HFFc6 (cell line): ENCODE data around the gene MRPL38. TPM values are rescaled to one million over a fixed set of nuclear protein-coding genes. Genes with fewer than 3 reads are reported as not detected.
A peak's percentile ranks its signal among the peaks of the same experiment; 100 is the strongest.
"Not testable (repeated sequence)": the region's sequence is repeated elsewhere in the genome, so short reads cannot be mapped to it uniquely, and the experiment has no call there.

Experiments used
- DNase-seq: peaks from one replicate; pipeline ENCODE4 v3.0.0-alpha.2; 2018
- H3K27ac Mint-ChIP-seq: 2 replicates; pipeline ENCODE4 v1.8.0; 2020; ENCODE audit warnings: mild to moderate bottlenecking, mixed read lengths
- H3K27me3 Mint-ChIP-seq: 2 replicates; pipeline ENCODE4 v1.8.0; 2021; ENCODE audit warnings: mild to moderate bottlenecking, moderate library complexity, mixed read lengths; ENCODE audit not compliant: insufficient read depth
- H3K36me3 Mint-ChIP-seq: 2 replicates; pipeline ENCODE4 v1.8.0; 2021; ENCODE audit warnings: low read depth, mixed read lengths
- H3K4me1 Mint-ChIP-seq: 2 replicates; pipeline ENCODE4 v1.8.0; 2020; ENCODE audit warnings: low read depth, mixed read lengths
- H3K4me3 Mint-ChIP-seq: 2 replicates; pipeline ENCODE4 v1.8.0; 2020; ENCODE audit warnings: mild to moderate bottlenecking, moderate library complexity, mixed read lengths
- H3K9me3 Mint-ChIP-seq: 2 replicates; pipeline ENCODE4 v1.8.0; 2020; ENCODE audit warnings: mild to moderate bottlenecking, mixed read lengths
- total RNA-seq, 6 experiments: library from RNA; stranded (reverse); fragmentation: NEBNext Ultra II Directional; extraction: Animal tissue kit (Norgen Biotek cat#: 25700); gene quantifications; 2 replicates in 1 of 6; 3 replicates in 5 of 6; pipeline ENCODE4 v1.2.3, GENCODE V29; 2021
- TF ChIP-seq, protein P1 (sequence below): fragments of 200-600 bp; sonication (generic); IDR thresholded peaks from 2 replicates; pipeline ENCODE4 v1.5.0; 2021; ENCODE audit warnings: antibody characterized with exemption, mild to moderate bottlenecking

Gene MRPL38
- total RNA-seq, 6 experiments from 2014 or later, result 64.9 to 89.8 (median 70.3) TPM

DNA sequence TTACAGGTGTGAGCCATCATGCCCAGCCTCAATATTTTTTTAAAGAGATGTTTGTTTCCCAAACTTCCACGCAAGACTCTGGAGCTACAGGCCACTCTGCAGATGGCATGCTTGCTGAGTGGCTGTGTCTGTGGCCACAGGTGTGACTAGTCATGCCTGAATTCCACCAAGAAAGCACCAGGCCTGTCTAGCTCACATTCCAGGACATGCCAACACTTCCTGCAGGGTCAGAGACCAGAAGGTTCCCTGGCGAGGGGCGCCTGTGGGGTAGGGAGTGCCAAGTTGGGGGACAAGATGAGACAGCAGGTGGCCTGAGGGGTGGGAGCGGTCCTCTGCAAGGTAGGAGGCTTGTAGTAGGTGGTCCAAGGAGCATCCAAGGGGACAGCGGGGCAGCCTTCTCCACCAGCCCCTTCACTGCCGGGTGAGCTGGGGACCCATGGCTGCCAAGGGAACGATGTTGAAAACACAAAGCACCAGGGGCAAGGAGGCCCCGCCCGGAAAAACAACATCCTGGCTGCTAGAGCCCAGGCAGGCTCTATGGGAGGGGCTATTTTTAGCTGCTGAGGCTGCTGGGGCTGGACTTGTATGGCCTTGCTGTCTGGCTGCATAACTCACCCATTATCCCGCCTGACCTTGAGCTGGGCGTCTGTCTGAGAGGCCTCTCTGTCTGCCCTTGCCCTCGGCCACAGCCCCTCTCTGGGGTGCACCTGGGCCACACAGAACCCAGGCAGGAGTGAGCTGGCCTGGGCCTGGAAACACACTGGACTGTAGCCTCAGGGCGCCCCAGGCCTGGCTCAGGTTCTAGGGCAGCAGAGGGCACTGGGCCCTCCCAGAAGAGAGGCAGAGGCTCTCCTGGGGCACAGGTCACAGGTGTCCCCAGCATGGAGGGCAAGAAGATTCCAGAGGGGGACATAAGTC is 32.0 kb downstream of the MRPL38 start:
- TF ChIP-seq, protein P1, sequence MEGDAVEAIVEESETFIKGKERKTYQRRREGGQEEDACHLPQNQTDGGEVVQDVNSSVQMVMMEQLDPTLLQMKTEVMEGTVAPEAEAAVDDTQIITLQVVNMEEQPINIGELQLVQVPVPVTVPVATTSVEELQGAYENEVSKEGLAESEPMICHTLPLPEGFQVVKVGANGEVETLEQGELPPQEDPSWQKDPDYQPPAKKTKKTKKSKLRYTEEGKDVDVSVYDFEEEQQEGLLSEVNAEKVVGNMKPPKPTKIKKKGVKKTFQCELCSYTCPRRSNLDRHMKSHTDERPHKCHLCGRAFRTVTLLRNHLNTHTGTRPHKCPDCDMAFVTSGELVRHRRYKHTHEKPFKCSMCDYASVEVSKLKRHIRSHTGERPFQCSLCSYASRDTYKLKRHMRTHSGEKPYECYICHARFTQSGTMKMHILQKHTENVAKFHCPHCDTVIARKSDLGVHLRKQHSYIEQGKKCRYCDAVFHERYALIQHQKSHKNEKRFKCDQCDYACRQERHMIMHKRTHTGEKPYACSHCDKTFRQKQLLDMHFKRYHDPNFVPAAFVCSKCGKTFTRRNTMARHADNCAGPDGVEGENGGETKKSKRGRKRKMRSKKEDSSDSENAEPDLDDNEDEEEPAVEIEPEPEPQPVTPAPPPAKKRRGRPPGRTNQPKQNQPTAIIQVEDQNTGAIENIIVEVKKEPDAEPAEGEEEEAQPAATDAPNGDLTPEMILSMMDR, result no peak
- no peak overlapping the region for H3K4me3 Mint-ChIP-seq
- H3K4me1 Mint-ChIP-seq, result peaks cover 35% of the 10 kb centered on the region
- no peaks in the 10 kb centered on the region for H3K9me3 Mint-ChIP-seq
- peak overlapping the region; percentile 93 for H3K27ac Mint-ChIP-seq
- H3K36me3 Mint-ChIP-seq, result no peaks in the 10 kb centered on the region
- DNase-seq, result peak; percentile 73
- H3K27me3 Mint-ChIP-seq, result no peaks in the 10 kb centered on the region; the same call in 1 of the 2 replicates

DNA sequence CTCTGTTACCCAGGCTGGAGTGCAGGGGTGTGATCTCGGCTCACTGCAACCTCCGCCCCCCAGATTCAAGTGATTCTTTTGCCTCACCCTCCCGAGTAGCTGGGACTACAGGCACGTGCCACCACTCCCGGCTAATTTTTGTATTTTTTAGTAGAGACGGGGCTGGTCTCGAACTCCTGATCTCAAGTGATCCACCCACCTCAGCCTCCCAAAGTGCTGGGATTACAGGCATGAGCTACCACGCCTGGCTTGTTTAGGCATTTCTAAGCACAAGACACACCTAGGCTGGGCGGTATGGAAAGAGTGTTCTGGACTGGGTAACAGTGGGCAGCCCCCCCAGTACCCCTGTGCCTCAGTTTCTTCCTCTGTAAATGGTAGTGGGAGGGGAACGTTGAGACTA is 34.5 kb downstream of the MRPL38 start:
- H3K4me3 Mint-ChIP-seq, DNase-seq, H3K27me3 Mint-ChIP-seq, H3K9me3 Mint-ChIP-seq, H3K36me3 Mint-ChIP-seq: not testable (repeated sequence)
- Mint-ChIP-seq H3K27ac (peak overlapping the region; percentile 88; the same call in 1 of the 2 replicates), H3K4me1 (peaks cover 21% of the 10 kb centered on the region)

DNA sequence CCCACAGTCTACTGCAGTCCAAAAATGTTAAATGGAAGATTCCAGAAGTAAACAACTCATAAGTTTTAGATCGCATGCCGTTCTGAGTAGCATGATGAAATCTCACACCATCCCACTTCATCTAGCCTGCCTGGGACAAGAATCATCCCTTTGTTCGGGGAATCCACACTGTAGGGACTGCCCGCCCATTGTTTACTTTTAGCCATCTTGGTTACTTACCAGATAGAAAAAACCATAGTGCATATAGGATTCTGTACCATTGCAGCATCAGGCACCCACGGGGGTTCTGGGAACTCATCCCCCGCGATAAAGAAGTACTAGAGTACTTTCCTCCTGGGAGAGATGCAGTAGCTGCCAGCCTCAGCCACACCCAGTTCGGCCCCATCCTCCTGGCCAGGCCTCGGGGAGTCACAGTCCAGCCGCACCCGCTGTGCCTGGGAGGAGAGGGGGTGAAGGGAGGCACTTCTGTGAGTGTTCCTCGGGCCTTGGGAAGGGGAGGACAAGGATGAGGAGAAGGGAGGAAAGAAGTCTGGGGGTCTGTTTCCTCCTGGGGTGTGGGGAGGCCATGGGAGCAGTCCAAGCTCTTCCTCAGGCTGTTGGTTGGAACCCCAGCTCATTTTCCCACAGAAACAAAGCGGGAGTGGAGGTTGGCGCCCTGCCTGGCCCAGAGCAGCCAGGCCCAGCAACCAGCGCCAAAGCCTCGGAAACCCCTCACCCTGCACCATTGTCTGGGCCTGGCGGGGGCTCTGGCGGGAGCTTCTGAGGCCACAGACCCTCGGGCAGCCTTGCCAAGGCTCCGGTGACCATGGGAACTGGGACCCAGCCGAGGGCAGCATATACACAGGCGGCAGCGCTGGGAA is 35.2 kb downstream of the MRPL38 start:
- peak; percentile 45 for DNase-seq
- TF ChIP-seq, protein P1, result no peak
- Mint-ChIP-seq H3K4me3 (peak overlapping the region; percentile 59; the same call in 1 of the 2 replicates), H3K27me3 (no peaks in the 10 kb centered on the region; the same call in none of the 2 replicates), H3K36me3 (no peaks in the 10 kb centered on the region), H3K9me3 (no peaks in the 10 kb centered on the region), H3K27ac (peak overlapping the region; percentile 88), H3K4me1 (peaks cover 27% of the 10 kb centered on the region)

DNA sequence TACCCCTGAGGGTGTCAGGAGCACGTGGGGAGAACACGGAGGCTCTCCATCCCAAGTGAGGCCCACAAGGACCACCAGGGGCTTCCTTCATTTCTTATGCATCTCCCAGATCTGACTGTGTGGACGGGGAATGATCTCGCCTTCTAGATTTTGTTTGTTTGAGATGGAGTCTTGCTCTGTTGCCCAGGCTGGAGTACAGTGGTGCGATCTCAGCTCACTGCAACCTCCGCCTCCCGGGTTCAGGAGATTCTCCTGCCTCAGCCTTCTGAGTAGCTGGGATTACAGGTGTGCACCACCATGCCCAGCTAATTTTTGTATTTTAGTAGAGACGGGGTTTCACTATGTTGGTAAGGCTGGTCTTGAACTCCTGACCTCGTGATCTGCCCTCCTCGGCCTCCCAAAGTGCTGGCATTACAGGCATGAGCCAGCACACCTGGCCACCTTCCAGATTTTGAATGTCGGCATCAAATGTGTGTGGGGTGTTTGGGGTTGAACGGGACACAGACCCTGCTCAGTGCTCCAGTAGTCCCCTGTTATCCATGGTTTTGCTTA is 35.9 kb downstream of the MRPL38 start:
- not testable (repeated sequence) for H3K27me3 Mint-ChIP-seq, H3K36me3 Mint-ChIP-seq, H3K9me3 Mint-ChIP-seq, DNase-seq
- H3K27ac Mint-ChIP-seq, result peak overlapping the region; percentile 88
- peak overlapping the region; percentile 59; the same call in 1 of the 2 replicates for H3K4me3 Mint-ChIP-seq
- H3K4me1 Mint-ChIP-seq, result peaks cover 33% of the 10 kb centered on the region

DNA sequence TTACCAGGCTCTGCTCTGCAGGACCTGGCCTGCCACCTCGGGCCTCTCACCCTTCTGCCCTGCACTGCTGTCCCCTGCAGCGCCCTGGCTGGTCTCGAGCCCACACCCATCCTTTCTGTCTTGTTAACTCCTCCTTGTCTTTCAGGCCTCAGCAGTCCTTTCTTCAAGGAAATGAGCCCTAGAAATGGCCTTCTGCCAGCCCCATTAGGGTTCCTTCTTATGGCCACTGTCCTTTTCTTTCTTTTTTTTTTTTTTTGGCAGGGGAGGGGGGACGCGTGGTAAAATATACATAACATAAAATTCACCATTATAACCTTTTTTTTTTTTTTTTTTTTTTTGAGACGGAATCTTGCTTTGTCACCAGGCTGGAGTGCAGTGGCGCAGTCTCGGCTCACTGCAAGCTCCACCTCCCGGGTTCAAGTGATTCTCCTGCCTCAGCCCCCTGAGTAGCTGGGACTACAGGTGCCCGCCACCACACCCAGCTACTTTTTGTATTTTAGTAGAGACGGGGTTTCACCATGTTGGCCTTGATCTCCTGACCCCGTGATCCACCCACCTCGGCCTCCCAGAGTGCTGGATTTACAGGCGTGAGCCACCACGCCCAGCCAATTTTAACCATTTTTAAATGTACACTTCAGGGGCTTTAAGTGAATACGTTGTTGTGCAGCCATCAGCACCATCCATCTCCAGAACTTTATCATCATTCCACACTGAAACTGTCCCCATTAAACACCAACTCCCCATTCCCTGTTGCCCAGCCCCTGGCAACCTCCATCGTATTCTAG is 39.1 kb downstream of the MRPL38 start:
- not testable (repeated sequence) for H3K4me3 Mint-ChIP-seq, H3K36me3 Mint-ChIP-seq, H3K9me3 Mint-ChIP-seq, H3K27me3 Mint-ChIP-seq, H3K27ac Mint-ChIP-seq, DNase-seq
- H3K4me1 Mint-ChIP-seq, result peaks cover 27% of the 10 kb centered on the region

DNA sequence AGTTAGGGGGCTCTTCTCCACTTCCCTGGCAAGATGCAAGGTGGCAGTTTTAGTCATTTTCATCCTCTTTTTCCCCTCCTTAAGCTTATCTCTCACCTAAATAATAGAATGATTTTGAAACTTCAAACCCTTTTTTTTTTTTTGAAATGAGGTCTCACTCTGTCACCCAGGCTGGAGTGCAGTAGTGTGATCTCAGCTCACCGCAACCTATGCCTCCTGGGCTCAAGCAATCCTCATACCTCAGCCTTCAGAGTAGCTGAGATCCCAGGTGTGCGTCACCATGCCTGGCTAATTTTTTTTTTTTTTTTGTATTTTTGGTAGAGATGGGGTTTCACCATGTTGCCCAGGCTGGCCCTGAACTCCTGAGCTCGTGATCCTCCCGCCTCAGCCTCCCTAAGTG is 39.8 kb downstream of the MRPL38 start:
- H3K27ac Mint-ChIP-seq, H3K36me3 Mint-ChIP-seq, H3K9me3 Mint-ChIP-seq, DNase-seq, H3K27me3 Mint-ChIP-seq, H3K4me3 Mint-ChIP-seq: not testable (repeated sequence)
- H3K4me1 Mint-ChIP-seq, result peaks cover 27% of the 10 kb centered on the region

DNA sequence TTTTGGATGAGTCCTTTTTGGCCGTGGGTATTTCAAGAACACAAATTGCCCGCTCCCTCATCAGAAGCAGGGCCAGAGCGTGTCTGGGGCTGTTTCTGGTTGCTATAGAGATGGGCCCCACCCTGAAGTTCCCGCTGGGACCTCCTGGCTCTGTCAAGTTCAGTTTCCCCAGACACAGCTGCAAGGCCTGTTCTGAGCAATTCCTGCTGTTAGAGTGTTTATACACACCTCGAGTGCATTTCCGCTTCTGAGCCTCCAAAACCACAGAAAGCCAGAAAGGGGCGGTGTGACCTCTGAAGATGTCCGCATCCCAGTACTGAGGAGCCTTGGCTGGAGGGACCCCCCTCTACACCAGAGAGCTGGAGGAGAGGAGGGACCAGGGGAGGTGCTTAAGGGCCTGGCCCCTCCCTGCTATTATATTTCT is 40.2 kb downstream of the MRPL38 start:
- Mint-ChIP-seq H3K4me3 (no peak overlapping the region), H3K4me1 (peaks cover 23% of the 10 kb centered on the region), H3K27ac (peak overlapping the region; percentile 52), H3K27me3 (no peaks in the 10 kb centered on the region; the same call in none of the 2 replicates), H3K9me3 (no peaks in the 10 kb centered on the region), H3K36me3 (no peaks in the 10 kb centered on the region)
- TF ChIP-seq, protein P1, result no peak
- peak; percentile 55 for DNase-seq
